HepG2 (cell line): Measurements from ENCODE around the gene TTC23. TPM values are rescaled to one million over a fixed set of nuclear protein-coding genes. Genes with fewer than 3 reads are reported as not detected.

Experiments used
- AHR ChIP-seq: IDR thresholded peaks from 2 replicates; pipeline ENCODE4 v1.6.1; 2018; ENCODE audit warnings: missing genetic modification reagents, missing compliant biosample characterization
- ETV5 ChIP-seq: IDR thresholded peaks from 2 replicates; pipeline ENCODE4 v1.6.1; 2018; ENCODE audit warnings: missing biosample characterization, missing genetic modification reagents, inconsistent platforms, borderline replicate concordance
- FOXA1 ChIP-seq, 2 experiments: fragments of 450-650 bp in 1 of 2; sonication (generic) in 1 of 2; formaldehyde crosslinking in 1 of 2; IDR thresholded peaks; 2 replicates each; pipeline versions ENCODE4 v1.4.0 to v1.6.1; 2016 to 2020; ENCODE audit warnings: missing genetic modification reagents in 1 of 2
- IRX3 ChIP-seq: sonication (generic); formaldehyde crosslinking; IDR thresholded peaks from 2 replicates; pipeline ENCODE4 v1.8.1; 2023; ENCODE audit warnings: mild to moderate bottlenecking, low read depth, missing genetic modification reagents, borderline replicate concordance
- POLR2A ChIP-seq, 2 experiments: IDR thresholded peaks; 2 replicates each; pipeline ENCODE4 v1.6.1; 2011; ENCODE audit warnings: low read depth in 2 of 2, low read length in 2 of 2, mild to moderate bottlenecking in 1 of 2, moderate library complexity in 1 of 2; ENCODE audit not compliant: insufficient read depth in 1 of 2
- PRPF4 ChIP-seq: fragments of 200-400 bp; formaldehyde crosslinking; IDR thresholded peaks from 2 replicates; pipeline ENCODE4 v1.6.1; 2016; ENCODE audit warnings: low read length, low read depth; ENCODE audit not compliant: poor library complexity, severe bottlenecking
- RELA ChIP-seq: sonication (generic); formaldehyde crosslinking; IDR thresholded peaks from 2 replicates; pipeline ENCODE4 v1.4.0; 2020; ENCODE audit warnings: missing genetic modification reagents
- RFX1 ChIP-seq: fragments of 450-650 bp; IDR thresholded peaks from 2 replicates; pipeline ENCODE4 v1.6.1; 2017
- ZNF235 ChIP-seq: sonication (generic); formaldehyde crosslinking; IDR thresholded peaks from 2 replicates; pipeline ENCODE4 v1.8.1; 2023; ENCODE audit warnings: mild to moderate bottlenecking, missing genetic modification reagents, borderline replicate concordance
- ZNF367 ChIP-seq: sonication (generic); formaldehyde crosslinking; IDR thresholded peaks from 2 replicates; pipeline ENCODE4 v1.4.0; 2020; ENCODE audit warnings: missing genetic modification reagents, borderline replicate concordance
- ZNF552 ChIP-seq: sonication (generic); formaldehyde crosslinking; IDR thresholded peaks from 2 replicates; pipeline ENCODE4 v1.9.0; 2022; ENCODE audit warnings: missing genetic modification reagents, mild to moderate bottlenecking, borderline replicate concordance
- ZNF782 ChIP-seq: sonication (generic); formaldehyde crosslinking; IDR thresholded peaks from 2 replicates; pipeline ENCODE4 v1.4.0; 2020; ENCODE audit warnings: missing genetic modification reagents, mild to moderate bottlenecking, borderline replicate concordance
- polyA plus RNA-seq, 8 experiments: library from polyadenylated mRNA; depleted of rRNA in 3 of 8; stranded (reverse) in 7 of 8; unstranded in 1 of 8; fragments of >200 nt; fragmentation: Illumina TruSeq in 4 of 8; extraction: Trizol in 4 of 8; gene quantifications; 2 replicates each; pipeline versions ENCODE4 v1.2.1 to v1.2.3, GENCODE V29; 2011 to 2016; ENCODE audit warnings: low read depth in 4 of 8, missing spikeins in 1 of 8, mixed read lengths in 1 of 8; ENCODE audit not compliant: insufficient read depth in 1 of 8
- total RNA-seq, 5 experiments: library from RNA; depleted of rRNA; stranded (reverse); fragments of >200 nt; fragmentation: Illumina TruSeq; extraction: Trizol; gene quantifications; 2 replicates each; pipeline ENCODE4 v1.2.3, GENCODE V29; 2016; ENCODE audit warnings: low read depth in 1 of 5
- TF ChIP-seq, protein P1 (sequence below): sonication (generic); formaldehyde crosslinking; IDR thresholded peaks from 2 replicates; pipeline ENCODE4 v1.5.1; 2020; ENCODE audit warnings: missing genetic modification reagents, mild to moderate bottlenecking, borderline replicate concordance
- TF ChIP-seq, protein P2 (sequence below): sonication (generic); formaldehyde crosslinking; IDR thresholded peaks from 2 replicates; pipeline ENCODE4 v1.4.0; 2020; ENCODE audit warnings: low read depth, mild to moderate bottlenecking, missing genetic modification reagents
- TF ChIP-seq, protein P3 (sequence below): sonication (generic); formaldehyde crosslinking; IDR thresholded peaks from 2 replicates; pipeline ENCODE4 v1.5.0; 2020; ENCODE audit warnings: mild to moderate bottlenecking, missing genetic modification reagents
- TF ChIP-seq, protein P4 (sequence below), 2 experiments: fragments of 450-650 bp in 1 of 2; sonication (generic) in 1 of 2; formaldehyde crosslinking; IDR thresholded peaks; 2 replicates each; pipeline versions ENCODE4 v1.5.0 to v1.8.0; 2020 to 2022; ENCODE audit warnings: mild to moderate bottlenecking in 1 of 2, missing genetic modification reagents in 1 of 2

TTC23 gene
- total and polyA plus RNA-seq, 2 of the 13 experiments (the other 11 are each of a cell fraction or from before 2014, with no cell fraction given) = 1.6 to 11.7 TPM

- TF ChIP-seq, protein P1, sequence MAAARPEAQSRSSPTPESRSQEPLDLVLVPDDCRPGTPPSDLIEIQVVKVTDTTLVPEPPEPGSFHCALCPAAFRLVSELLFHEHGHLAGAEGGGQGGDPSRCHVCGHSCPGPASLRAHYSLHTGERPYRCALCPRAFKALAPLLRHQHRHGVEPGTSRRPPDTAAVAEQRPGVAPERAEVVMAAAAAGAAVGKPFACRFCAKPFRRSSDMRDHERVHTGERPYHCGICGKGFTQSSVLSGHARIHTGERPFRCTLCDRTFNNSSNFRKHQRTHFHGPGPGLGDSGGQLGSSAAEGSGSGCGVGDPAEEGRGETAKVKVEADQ (CRISPR knock-in tag) = no peak
- TF ChIP-seq ZNF235 (no peak), PRPF4 (no peak), ZNF367 (no peak), RFX1 (no peak), AHR (CRISPR knock-in tag) (peak; percentile 72; the same call in 1 of the 2 replicates), ZNF552 (CRISPR knock-in tag) (0 out of 2 replicates have a peak, but pooled peaks have one; percentile 26), RELA (CRISPR knock-in tag) (no peak; the same call in 1 of the 2 replicates), POLR2A (IDR thresholded peaks at IDR 0.05; ENCODE audit: insufficient read depth in 1 of 2, low read depth in 2 of 2, low read length in 2 of 2) (peak; percentile 84 to 93), ETV5 (CRISPR knock-in tag) (no peak; the same call in 1 of the 2 replicates), IRX3 (0 out of 2 replicates have a peak, but pooled peaks have one; percentile 40), ZNF782 (no peak), FOXA1 (IDR thresholded peaks at IDR 0.05) (no peak), FOXA1 (CRISPR knock-in tag; IDR thresholded peaks at IDR 0.05) (no peak)
- TF ChIP-seq, protein P2, sequence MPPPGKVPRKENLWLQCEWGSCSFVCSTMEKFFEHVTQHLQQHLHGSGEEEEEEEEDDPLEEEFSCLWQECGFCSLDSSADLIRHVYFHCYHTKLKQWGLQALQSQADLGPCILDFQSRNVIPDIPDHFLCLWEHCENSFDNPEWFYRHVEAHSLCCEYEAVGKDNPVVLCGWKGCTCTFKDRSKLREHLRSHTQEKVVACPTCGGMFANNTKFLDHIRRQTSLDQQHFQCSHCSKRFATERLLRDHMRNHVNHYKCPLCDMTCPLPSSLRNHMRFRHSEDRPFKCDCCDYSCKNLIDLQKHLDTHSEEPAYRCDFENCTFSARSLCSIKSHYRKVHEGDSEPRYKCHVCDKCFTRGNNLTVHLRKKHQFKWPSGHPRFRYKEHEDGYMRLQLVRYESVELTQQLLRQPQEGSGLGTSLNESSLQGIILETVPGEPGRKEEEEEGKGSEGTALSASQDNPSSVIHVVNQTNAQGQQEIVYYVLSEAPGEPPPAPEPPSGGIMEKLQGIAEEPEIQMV (CRISPR knock-in tag) = 0 out of 2 replicates have a peak, but pooled peaks have one; percentile 14
- TF ChIP-seq, protein P3, sequence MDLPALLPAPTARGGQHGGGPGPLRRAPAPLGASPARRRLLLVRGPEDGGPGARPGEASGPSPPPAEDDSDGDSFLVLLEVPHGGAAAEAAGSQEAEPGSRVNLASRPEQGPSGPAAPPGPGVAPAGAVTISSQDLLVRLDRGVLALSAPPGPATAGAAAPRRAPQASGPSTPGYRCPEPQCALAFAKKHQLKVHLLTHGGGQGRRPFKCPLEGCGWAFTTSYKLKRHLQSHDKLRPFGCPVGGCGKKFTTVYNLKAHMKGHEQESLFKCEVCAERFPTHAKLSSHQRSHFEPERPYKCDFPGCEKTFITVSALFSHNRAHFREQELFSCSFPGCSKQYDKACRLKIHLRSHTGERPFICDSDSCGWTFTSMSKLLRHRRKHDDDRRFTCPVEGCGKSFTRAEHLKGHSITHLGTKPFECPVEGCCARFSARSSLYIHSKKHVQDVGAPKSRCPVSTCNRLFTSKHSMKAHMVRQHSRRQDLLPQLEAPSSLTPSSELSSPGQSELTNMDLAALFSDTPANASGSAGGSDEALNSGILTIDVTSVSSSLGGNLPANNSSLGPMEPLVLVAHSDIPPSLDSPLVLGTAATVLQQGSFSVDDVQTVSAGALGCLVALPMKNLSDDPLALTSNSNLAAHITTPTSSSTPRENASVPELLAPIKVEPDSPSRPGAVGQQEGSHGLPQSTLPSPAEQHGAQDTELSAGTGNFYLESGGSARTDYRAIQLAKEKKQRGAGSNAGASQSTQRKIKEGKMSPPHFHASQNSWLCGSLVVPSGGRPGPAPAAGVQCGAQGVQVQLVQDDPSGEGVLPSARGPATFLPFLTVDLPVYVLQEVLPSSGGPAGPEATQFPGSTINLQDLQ (CRISPR knock-in tag) = no peak
- TF ChIP-seq, protein P4, sequence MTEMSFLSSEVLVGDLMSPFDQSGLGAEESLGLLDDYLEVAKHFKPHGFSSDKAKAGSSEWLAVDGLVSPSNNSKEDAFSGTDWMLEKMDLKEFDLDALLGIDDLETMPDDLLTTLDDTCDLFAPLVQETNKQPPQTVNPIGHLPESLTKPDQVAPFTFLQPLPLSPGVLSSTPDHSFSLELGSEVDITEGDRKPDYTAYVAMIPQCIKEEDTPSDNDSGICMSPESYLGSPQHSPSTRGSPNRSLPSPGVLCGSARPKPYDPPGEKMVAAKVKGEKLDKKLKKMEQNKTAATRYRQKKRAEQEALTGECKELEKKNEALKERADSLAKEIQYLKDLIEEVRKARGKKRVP (CRISPR knock-in tag; IDR thresholded peaks at IDR 0.05) = no peak
Measured at GRCh38 chr15:99250857-99251841, 1.8 kb upstream of the TTC23 start, which contains the start of gene LRRC28 (continued).
